ENCODE results near the gene ZNF407. TPM values are rescaled to one million over a fixed set of nuclear protein-coding genes. Genes with fewer than 3 reads are reported as not detected.

The ZNF407 gene
- total and polyA plus RNA-seq, 4 donors = 2.8 to 34.9 (median 9.5) TPM

- H3K36me3 ChIP-seq (ENCODE audit: control insufficient read depth in 4 of 4, insufficient read depth in 4 of 4, low read length in 4 of 4) = no peaks in the 10 kb centered on the region
- ATAC-seq (ENCODE audit: insufficient read depth, low FRiP score) = no peak
- no peaks in the 10 kb centered on the region for H3K9me3 ChIP-seq (ENCODE audit: control insufficient read depth in 4 of 4, insufficient read depth in 3 of 4, low read length in 3 of 4)
- whole genome bisulfite sequencing, 2 donors = 68 to 79% methylated on average over 18 of the region's 18 CpGs
- TF ChIP-seq CTCF (IDR thresholded peaks at IDR 0.05; ENCODE audit: control extremely low read depth, extremely low read depth) = no peak
- H3K27me3 ChIP-seq (ENCODE audit: control insufficient read depth in 3 of 3, insufficient read depth in 3 of 3, low read length in 2 of 3) = no peaks in the 10 kb centered on the region
- H3K4me3 ChIP-seq = no peak overlapping the region
- peak in 2 of 3 donors; percentile 53 to 74 for DNase-seq
- H3K4me1 ChIP-seq (ENCODE audit: control insufficient read depth in 5 of 5, insufficient read depth in 5 of 5, low read length in 5 of 5) = peaks cover 2 to 22% (median 6%) of the 10 kb centered on the region in 5 donors
- no peak overlapping the region for H3K27ac ChIP-seq (ENCODE audit: low read depth in 1 of 2, low read length in 1 of 2)
- H3K9ac ChIP-seq (ENCODE audit: insufficient read depth in 1 of 2, low read length in 2 of 2) = no peak overlapping the region
Measured at GRCh38 chr18:75036917-75037688, 439.4 kb downstream of the ZNF407 start.

- Histone ChIP-seq H3K27me3 (ENCODE audit: control insufficient read depth in 3 of 3, insufficient read depth in 3 of 3, low read length in 2 of 3) (no peaks in the 10 kb centered on the region), H3K9ac (ENCODE audit: insufficient read depth in 1 of 2, low read length in 2 of 2) (no peak overlapping the region), H3K27ac (ENCODE audit: low read depth in 1 of 2, low read length in 1 of 2) (no peak overlapping the region), H3K4me3 (no peak overlapping the region), H3K9me3 (ENCODE audit: control insufficient read depth in 4 of 4, insufficient read depth in 3 of 4, low read length in 3 of 4) (no peaks in the 10 kb centered on the region), H3K36me3 (ENCODE audit: control insufficient read depth in 4 of 4, insufficient read depth in 4 of 4, low read length in 4 of 4) (no peaks in the 10 kb centered on the region), H3K4me1 (ENCODE audit: control insufficient read depth in 5 of 5, insufficient read depth in 5 of 5, low read length in 5 of 5) (peaks cover 1 to 21% (median 6%) of the 10 kb centered on the region in 5 donors)
- TF ChIP-seq CTCF (IDR thresholded peaks at IDR 0.05; ENCODE audit: control extremely low read depth, extremely low read depth) = no peak
- DNase-seq (no peak), ATAC-seq (ENCODE audit: insufficient read depth, low FRiP score) (no peak)
- WGBS, 2 donors = 61 to 80% methylated on average over 3 of the region's 3 CpGs
Measured at GRCh38 chr18:75037689-75037955, 440.0 kb downstream of the ZNF407 start.

GRCh38 chr18:75041586-75041985 lies 443.9 kb downstream of the ZNF407 start:
- H3K27ac ChIP-seq (ENCODE audit: low read depth in 1 of 2, low read length in 1 of 2) = no peak overlapping the region
- no peak overlapping the region for H3K9ac ChIP-seq (ENCODE audit: insufficient read depth in 1 of 2, low read length in 2 of 2)
- DNase-seq = no peak
- ATAC-seq (ENCODE audit: insufficient read depth, low FRiP score) = no peak
- peaks cover 0 to 18% (median 10%) of the 10 kb centered on the region in 5 donors for H3K4me1 ChIP-seq (ENCODE audit: control insufficient read depth in 5 of 5, insufficient read depth in 5 of 5, low read length in 5 of 5)
- TF ChIP-seq CTCF (IDR thresholded peaks at IDR 0.05; ENCODE audit: control extremely low read depth, extremely low read depth) = no peak
- H3K4me3 ChIP-seq = no peak overlapping the region
- H3K27me3 ChIP-seq (ENCODE audit: control insufficient read depth in 3 of 3, insufficient read depth in 3 of 3, low read length in 2 of 3) = no peaks in the 10 kb centered on the region
- H3K36me3 ChIP-seq (ENCODE audit: control insufficient read depth in 4 of 4, insufficient read depth in 4 of 4, low read length in 4 of 4) = peaks cover 0 to 1% (median 0%) of the 10 kb centered on the region in 4 donors
- H3K9me3 ChIP-seq (ENCODE audit: control insufficient read depth in 4 of 4, insufficient read depth in 3 of 4, low read length in 3 of 4) = no peaks in the 10 kb centered on the region
- 85 to 88% methylated on average over 8 of the region's 8 CpGs for WGBS, 2 donors

GRCh38 chr18:75043478-75043877 lies 445.8 kb downstream of the ZNF407 start:
- Histone ChIP-seq H3K36me3 (ENCODE audit: control insufficient read depth in 4 of 4, insufficient read depth in 4 of 4, low read length in 4 of 4) (peaks cover 0 to 1% (median 0%) of the 10 kb centered on the region in 4 donors), H3K27ac (ENCODE audit: low read depth in 1 of 2, low read length in 1 of 2) (no peak overlapping the region), H3K9ac (ENCODE audit: insufficient read depth in 1 of 2, low read length in 2 of 2) (no peak overlapping the region), H3K9me3 (ENCODE audit: control insufficient read depth in 4 of 4, insufficient read depth in 3 of 4, low read length in 3 of 4) (no peaks in the 10 kb centered on the region), H3K4me1 (ENCODE audit: control insufficient read depth in 5 of 5, insufficient read depth in 5 of 5, low read length in 5 of 5) (peaks cover 0 to 7% (median 5%) of the 10 kb centered on the region in 5 donors), H3K4me3 (no peak overlapping the region), H3K27me3 (ENCODE audit: control insufficient read depth in 3 of 3, insufficient read depth in 3 of 3, low read length in 2 of 3) (no peaks in the 10 kb centered on the region)
- no peak for TF ChIP-seq CTCF (IDR thresholded peaks at IDR 0.05; ENCODE audit: control extremely low read depth, extremely low read depth)
- no peak for ATAC-seq (ENCODE audit: insufficient read depth, low FRiP score)
- DNase-seq = no peak
- WGBS, 2 donors = 81 to 94% methylated on average over 4 of the region's 4 CpGs
